GM21825 (cell line): ENCODE data around the gene NUCKS1.

Source experiments
- ATAC-seq: cut with Tn5 transposase; IDR thresholded peaks from one replicate; pipeline ENCODE4 v1.9.1; 2021; ENCODE audit warnings: mild to moderate bottlenecking, moderate library complexity; ENCODE audit not compliant: unreplicated experiment

Gene NUCKS1

DNA sequence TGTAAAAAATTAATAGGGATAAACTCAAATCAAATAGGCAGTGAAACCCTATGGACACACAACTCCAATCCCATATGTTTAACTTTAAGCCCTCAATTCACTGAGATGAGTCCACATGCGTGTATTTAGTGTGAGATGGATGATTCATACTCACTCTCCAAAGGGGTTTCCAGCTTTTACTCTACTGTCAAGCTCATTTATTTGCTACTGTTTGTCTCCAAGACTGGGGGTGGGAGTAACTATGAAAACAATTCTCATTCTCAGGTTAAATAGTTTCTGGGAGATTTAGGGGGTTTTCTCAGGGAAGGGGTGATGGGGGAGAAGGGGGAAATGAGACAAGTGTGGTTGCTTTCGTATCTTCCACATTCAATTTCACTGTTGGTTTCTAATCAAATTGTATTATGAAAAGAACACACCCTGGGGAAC is 22.6 kb upstream of the NUCKS1 start:
- ATAC-seq: no peak

GRCh38 chr1:205770618-205771017 is 20.6 kb upstream of the NUCKS1 start:
- no peak for ATAC-seq

DNA sequence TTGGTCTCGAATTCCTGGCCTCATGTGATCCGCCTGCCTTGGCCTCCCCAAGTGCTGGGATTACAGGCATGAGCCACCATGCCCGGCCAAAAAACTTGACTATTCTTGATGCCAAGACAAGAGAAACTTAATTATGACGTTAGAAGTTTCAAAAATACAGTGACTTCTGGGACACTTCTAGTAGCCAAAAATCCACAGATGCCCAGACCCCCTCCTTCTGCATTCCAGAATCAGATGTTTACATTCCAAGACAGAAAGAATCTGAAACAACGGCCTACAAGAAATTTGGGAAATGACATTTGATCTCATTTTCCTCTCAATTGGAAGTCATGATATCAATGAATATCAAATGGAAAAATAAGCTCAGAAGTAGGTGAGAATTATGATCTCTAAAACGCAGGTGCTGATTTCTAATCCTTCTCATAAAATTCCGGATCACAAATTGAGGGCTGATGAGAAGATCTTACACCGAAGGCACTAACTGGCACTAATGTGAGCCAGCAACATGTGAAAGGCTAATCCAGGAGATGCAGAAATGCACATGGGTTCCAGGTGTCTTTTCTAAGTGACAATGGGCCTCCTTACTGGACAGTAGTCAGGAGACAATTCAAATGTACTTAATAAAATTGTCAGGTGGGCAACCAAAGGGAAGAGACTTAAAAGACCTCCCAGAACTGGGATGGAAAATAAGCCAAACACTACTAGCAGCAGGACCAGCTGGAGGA is 19.8 kb upstream of the NUCKS1 start:
- ATAC-seq: no peak

DNA sequence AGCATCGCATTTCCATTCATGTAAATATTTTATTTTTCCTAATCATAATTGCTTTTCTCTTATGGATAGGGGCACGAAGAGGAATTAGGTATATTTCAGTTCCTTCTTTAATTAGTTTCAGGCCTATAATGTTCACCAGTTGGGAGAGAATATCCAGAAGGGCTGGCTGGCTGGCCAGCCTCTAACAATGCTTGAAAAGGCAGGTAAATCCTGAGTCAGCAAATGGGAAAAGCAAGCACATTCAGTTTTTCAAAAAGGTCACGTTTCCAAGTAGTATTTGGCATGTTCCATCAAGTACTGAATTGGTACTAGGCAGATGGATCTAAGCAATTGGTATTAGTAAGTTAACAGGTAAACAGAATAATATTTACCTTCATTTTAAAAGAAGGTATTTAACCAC is 17.3 kb upstream of the NUCKS1 start:
- no peak for ATAC-seq

DNA sequence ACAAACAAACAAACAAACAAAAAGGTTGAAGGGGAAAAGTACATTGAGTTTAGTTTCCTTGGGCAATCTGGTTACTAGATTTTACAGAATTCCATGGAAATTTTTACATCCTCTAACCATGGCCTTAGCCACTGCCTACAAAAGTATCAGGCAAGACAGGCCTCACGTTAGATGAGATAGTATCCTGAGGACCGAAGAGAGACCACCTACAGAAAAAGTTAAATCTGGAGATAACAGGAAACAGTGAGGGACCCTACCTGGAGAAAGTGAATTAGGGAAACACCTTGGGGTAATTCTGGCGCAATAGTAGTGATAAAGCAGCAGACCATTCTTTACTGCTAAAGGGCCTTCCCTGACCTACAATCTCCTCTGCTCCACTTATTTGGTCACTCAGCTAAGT is 16.6 kb upstream of the NUCKS1 start:
- ATAC-seq: no peak

- no peak for ATAC-seq
Observed at GRCh38 chr1:205766038-205766437, 16.1 kb upstream of the NUCKS1 start.

- ATAC-seq: no peak
Observed at GRCh38 chr1:205764578-205764977, 14.6 kb upstream of the NUCKS1 start.

DNA sequence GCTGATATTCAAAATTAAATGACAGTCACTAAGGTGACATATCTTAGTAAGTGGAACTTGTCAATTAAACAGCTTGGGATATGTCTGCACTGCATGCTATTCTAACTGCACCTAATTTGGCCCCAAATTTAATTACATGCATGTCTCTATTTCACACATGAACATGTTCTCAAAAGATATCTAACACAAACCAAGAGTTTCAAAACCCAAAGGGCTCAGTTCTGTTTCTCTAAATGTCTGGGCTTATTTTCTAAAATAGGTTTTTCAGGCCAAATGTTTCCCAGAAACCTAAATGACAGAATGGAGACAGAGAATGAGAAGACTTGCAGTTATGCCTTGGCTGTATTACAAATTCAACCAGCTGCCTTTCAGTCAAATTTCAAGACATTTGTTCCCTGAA is 14.0 kb upstream of the NUCKS1 start:
- ATAC-seq: no peak

DNA sequence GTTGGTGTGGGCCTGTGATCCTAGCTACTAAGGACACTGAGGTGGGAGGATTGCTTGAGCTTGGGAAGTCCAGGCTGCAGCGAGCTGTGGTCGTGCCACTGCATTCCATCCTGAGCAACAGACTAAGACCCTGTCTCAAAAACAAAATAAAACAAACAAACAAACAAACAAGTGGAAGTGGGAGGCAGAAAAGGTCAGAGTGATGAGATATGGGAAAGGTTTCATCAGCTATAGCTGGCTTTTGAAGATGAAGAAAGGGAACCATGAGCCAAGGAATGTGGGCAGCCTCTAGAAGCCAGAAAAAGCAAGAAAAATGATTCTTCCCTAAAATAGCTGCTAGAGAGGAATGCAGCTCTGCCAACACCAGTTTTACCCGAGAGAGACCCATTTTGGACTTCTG is 10.6 kb upstream of the NUCKS1 start:
- ATAC-seq: no peak

DNA sequence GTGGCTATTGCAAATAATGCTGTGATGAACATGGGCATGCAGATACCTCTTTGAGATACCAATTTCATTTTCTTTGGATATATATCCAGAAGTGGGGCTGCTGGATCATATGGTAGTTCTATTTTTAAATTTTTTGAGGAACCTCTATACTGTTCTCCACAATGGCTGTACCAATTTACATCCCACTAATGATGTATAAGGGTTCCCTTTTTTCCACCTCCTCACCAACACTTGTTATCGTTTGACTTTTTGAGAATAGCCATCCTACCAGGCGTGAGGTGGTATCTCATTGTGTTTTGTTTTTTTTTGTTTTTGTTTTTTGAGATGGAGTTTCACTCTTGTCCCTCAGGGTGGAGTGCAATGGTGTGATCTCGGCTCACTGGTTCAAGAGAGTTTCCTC is 6.6 kb upstream of the NUCKS1 start:
- ATAC-seq: no peak

- no peak for ATAC-seq
Observed at GRCh38 chr1:205754857-205755256, 4.9 kb upstream of the NUCKS1 start.

GRCh38 chr1:205751036-205751651 is 1.2 kb upstream of the NUCKS1 start:
- ATAC-seq: no peak

- ATAC-seq: peak; percentile 74
Observed at GRCh38 chr1:205749234-205750137, 496 bp downstream of the NUCKS1 start.

GRCh38 chr1:205748403-205749233 is 1.4 kb downstream of the NUCKS1 start:
- ATAC-seq: peak; percentile 5

DNA sequence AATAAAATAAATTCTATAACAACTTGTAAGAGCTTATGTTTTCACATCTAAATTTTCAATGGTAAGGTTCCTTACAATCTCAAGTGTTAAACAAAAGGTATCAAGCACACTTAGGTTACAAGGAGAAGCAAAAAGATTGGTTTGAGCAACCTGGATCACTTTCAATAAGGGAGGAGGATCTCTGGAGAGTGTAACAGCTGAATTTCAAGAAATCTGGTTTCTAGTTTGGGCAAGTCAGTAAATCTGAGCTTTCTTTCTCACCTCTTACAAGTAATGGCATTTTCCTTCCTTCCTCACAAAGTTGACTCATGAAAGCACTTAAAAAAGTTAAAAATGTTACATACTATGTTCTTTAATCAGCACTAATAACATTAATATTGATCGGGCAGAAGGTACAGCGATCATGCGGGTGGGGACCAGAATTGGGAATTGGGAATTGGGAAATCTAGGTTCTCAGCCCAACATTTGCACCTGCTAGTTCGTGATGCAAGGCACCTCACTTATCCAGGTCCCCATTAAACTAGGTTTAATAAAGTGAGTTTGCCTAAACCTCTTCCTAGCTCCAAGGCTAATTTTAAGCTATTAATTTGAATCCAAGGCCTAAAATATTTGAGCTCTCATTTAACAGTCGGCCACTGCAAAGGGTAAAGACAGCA is 3.1 kb downstream of the NUCKS1 start:
- ATAC-seq: no peak

DNA sequence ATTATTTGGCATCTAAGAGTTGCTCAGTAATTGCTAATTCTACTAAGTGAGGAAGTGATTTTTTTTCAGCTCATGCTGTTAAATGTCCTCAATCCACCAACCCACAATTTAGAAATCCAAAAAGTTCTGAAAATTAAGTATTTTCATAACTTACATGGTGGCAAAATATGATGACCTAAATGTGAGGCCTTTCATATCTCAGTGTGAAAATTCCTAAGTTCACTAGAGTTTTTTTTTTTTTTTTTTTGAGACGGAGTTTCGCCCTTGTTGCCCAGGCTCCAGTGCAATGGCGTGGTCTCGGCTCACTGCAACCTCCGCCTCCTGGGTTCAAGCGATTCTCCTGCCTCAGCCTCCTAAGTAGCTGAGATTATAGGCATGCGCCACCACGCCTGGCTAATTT is 5.6 kb downstream of the NUCKS1 start:
- no peak for ATAC-seq

DNA sequence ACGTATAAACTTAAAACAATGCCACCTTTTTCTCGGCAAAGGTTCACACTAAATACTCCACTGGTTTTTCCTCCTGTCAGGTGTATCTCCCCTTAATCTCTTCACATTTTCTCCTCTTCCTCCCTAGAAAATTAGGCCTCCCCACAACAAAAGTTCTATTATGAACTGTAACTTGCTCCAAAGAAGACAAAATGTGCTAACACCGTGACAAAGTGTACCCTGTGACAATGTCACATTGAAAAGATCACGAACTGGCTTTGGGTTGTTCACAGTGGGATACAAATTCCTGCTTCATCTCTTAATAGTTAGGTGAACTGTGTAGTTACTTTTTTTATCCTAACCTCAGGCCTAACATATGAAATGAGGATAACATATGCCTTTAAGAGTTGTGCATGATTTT is 6.0 kb downstream of the NUCKS1 start:
- no peak for ATAC-seq

GRCh38 chr1:205741681-205742080 is 8.3 kb downstream of the NUCKS1 start:
- ATAC-seq: no peak

DNA sequence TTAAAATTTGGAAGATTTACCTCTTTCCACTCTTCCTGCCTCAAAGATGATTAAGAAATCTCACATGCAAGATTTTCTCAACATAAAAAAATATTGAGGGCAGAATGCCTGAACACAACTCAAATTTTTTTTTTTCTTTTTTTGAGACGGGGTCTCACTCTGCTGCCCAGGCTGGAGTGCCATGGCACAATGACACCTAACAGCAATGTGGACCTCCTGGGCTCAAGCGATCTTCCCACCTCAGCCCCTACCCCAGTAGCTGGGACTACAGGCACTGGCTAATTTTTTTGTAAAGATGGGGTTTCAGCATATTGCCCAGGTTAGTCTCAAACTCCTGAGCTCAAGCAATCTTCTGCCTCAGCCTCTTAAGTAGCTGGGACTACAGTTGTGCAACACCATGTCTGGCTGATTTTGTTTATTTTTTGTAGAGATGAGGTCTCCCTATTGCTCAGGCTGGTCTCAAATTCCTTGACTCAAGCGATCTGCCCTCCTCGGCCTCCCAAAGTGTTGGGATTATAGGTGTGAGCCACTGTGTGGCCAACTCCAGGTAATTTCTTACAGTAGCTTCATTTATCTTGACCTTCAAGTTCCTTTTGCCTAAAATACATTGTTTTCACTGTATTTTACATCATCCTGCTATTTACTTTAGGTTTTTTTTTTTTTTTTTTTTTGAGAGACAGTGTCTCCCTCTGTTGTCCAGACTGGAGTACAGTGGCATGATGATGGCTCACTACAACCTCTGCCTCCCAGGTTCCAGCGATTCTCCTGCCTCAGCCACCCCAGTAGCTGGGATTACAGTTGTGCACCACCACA is 10.4 kb downstream of the NUCKS1 start:
- ATAC-seq: no peak

DNA sequence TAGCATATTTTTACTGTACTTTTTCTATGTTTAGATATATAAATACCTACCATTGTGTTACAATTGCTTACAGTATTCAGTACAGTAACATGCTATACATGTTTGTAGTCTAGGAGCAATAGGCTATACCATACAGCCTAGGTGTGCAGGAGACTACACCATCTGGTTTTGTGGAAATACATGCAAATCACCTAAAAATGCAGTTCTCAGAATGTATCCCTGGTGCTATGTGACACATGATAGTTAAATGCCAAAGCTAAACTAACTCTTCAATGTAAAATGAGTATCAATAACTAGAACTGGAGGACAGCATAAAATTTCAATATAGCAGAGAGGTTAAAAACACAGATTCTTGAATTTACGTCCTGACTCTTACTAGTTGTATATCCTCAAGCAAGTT is 14.8 kb downstream of the NUCKS1 start:
- no peak for ATAC-seq
